Kasumi-1 (cell line): ENCODE data around the gene MPLKIP.
"Not testable (repeated sequence)": the region's sequence is repeated elsewhere in the genome, so short reads cannot be mapped to it uniquely, and the experiment has no call there.

Source experiments
- DNase-seq, 2 experiments: peaks; one replicate each; lab custom pipeline; 2025; lab: John Stamatoyannopoulos, UW

MPLKIP gene

GRCh38 chr7:40133561-40134427 lies 628 bp downstream of the MPLKIP start:
- DNase-seq, result peak; percentile 50 to 62

GRCh38 chr7:40122940-40123254 lies 11.5 kb downstream of the MPLKIP start:
- no peak for DNase-seq

- not testable (repeated sequence) for DNase-seq
Observed at GRCh38 chr7:40122100-40122939, 12.1 kb downstream of the MPLKIP start.

GRCh38 chr7:40120020-40120419 lies 14.4 kb downstream of the MPLKIP start:
- no peak for DNase-seq

- not testable (repeated sequence) for DNase-seq
Observed at GRCh38 chr7:40118201-40118600, 16.2 kb downstream of the MPLKIP start.

GRCh38 chr7:40117199-40117598 lies 17.2 kb downstream of the MPLKIP start:
- DNase-seq, result not testable (repeated sequence)

- no peak for DNase-seq
Observed at GRCh38 chr7:40115936-40116335, 18.5 kb downstream of the MPLKIP start.

GRCh38 chr7:40105879-40106473 lies 28.4 kb downstream of the MPLKIP start:
- peak; percentile 50 to 52 for DNase-seq

- no peak for DNase-seq
Observed at GRCh38 chr7:40102897-40103296, 31.5 kb downstream of the MPLKIP start.

GRCh38 chr7:40101201-40101600 lies 33.2 kb downstream of the MPLKIP start:
- no peak for DNase-seq

- no peak for DNase-seq
Observed at GRCh38 chr7:40099837-40100236, 34.6 kb downstream of the MPLKIP start.

GRCh38 chr7:40098810-40099209 lies 35.6 kb downstream of the MPLKIP start:
- DNase-seq, result no peak

- DNase-seq, result no peak
Observed at GRCh38 chr7:40097728-40098127, 36.7 kb downstream of the MPLKIP start.

GRCh38 chr7:40095695-40096327 lies 38.6 kb downstream of the MPLKIP start:
- DNase-seq, result no peak

- DNase-seq, result no peak
Observed at GRCh38 chr7:40095230-40095629, 39.2 kb downstream of the MPLKIP start.

GRCh38 chr7:40093631-40094350 lies 40.6 kb downstream of the MPLKIP start:
- no peak for DNase-seq

GRCh38 chr7:40092182-40092581 lies 42.2 kb downstream of the MPLKIP start:
- DNase-seq, result no peak

- no peak for DNase-seq
Observed at GRCh38 chr7:40077849-40078248, 56.6 kb downstream of the MPLKIP start.
